Stimulated activated memory B cell treated with anti-CD40 and anti-IgM and Interleukin-4, amounts not matched to agents 10 μg/mL and 1 μg/mL and 100 μg/mL, for 72 hours (primary cell): Measurements from ENCODE around the gene PHYKPL.
"Not testable (repeated sequence)": the region's sequence is repeated elsewhere in the genome, so short reads cannot be mapped to it uniquely, and the experiment has no call there.

ENCODE experiments used
- ATAC-seq: fragments of 150-1000 bp; cut with Tn5 transposase; 2 replicates; pipeline ENCODE4 v1.10.0; 2021
- H3K27ac Mint-ChIP-seq: one replicate; pipeline ENCODE4 v1.8.0; 2022; ENCODE audit warnings: mild to moderate bottlenecking, mixed read lengths
- H3K27me3 Mint-ChIP-seq: one replicate; pipeline ENCODE4 v1.8.0; 2022; ENCODE audit warnings: mixed read lengths
- H3K36me3 Mint-ChIP-seq: one replicate; pipeline ENCODE4 v1.8.0; 2022; ENCODE audit warnings: mixed read lengths
- H3K4me1 Mint-ChIP-seq: one replicate; pipeline ENCODE4 v1.8.0; 2022; ENCODE audit warnings: mixed read lengths
- H3K4me3 Mint-ChIP-seq: one replicate; pipeline ENCODE4 v1.8.0; 2022; ENCODE audit warnings: mild to moderate bottlenecking, moderate library complexity, mixed read lengths
- H3K9me3 Mint-ChIP-seq: one replicate; pipeline ENCODE4 v1.8.0; 2022; ENCODE audit warnings: mixed read lengths

The PHYKPL gene

DNA sequence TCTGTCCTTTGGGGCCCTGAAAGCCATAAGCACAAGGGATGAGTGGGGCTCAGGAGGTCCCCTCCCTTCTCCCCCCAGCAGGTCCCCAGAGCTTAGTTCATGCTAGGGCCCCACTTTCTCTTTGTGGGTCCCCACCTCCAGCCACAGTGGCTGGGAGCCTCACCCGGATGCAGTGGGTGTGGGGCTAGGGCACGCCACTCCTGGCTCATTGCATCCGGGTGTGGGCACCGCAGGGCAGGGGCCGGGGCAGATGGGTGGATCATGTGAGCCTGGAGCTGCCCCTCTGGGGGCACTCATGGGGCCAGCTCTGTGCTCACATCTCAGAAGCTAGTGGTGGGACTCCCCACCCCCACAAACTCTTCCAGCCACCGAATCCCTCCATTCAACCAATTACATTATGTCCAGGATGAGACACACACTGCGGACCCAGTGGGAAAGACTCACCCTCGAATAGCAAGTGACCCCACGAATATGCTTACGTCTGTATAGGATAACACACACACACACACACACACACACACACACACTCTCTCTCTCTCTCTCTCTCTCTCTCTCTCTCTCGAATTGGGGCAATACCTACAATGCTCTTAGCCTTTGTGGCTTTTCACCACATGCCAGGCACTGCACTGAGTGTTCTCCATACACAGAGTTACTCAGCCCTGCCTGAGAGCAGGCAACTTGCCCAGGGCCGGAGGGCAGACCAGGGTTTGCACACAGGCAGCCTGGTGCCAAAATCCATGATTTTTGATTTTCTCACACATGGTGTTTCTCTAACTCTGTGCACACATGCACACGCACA, 16.8 kb upstream of the PHYKPL start:
- ATAC-seq = peak; percentile 57
- peak overlapping the region; percentile 46 for H3K27ac Mint-ChIP-seq
- peaks cover 37% of the 10 kb centered on the region for H3K4me1 Mint-ChIP-seq
- H3K27me3 Mint-ChIP-seq = peaks cover 4% of the 10 kb centered on the region
- H3K9me3 Mint-ChIP-seq = no peaks in the 10 kb centered on the region
- H3K36me3 Mint-ChIP-seq = no peaks in the 10 kb centered on the region
- H3K4me3 Mint-ChIP-seq = peak overlapping the region; percentile 56

DNA sequence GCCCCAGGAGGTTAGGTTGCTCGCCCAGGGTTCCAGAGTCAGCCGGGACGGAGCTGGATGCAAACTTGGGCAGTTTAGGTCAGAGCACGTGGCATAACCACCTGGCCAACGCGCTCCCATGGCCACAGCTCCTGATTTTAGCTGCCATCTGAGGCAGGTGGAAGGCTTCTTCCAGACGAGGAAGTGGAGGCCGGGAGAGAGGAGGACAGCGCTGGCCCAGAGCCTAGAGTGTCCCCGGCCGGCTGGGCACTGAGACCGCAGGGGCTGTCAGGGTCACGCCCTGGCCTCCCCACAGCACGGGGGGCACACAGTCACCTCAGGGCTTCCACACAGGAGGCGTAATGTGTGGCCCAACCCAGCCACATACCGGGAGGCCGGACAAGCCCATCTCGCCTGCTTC, 16.1 kb upstream of the PHYKPL start:
- no peaks in the 10 kb centered on the region for H3K27me3 Mint-ChIP-seq
- H3K27ac Mint-ChIP-seq = no peak overlapping the region
- H3K4me3 Mint-ChIP-seq = no peak overlapping the region
- H3K9me3 Mint-ChIP-seq = no peaks in the 10 kb centered on the region
- no peaks in the 10 kb centered on the region for H3K36me3 Mint-ChIP-seq
- ATAC-seq = no peak
- H3K4me1 Mint-ChIP-seq = peaks cover 32% of the 10 kb centered on the region

DNA sequence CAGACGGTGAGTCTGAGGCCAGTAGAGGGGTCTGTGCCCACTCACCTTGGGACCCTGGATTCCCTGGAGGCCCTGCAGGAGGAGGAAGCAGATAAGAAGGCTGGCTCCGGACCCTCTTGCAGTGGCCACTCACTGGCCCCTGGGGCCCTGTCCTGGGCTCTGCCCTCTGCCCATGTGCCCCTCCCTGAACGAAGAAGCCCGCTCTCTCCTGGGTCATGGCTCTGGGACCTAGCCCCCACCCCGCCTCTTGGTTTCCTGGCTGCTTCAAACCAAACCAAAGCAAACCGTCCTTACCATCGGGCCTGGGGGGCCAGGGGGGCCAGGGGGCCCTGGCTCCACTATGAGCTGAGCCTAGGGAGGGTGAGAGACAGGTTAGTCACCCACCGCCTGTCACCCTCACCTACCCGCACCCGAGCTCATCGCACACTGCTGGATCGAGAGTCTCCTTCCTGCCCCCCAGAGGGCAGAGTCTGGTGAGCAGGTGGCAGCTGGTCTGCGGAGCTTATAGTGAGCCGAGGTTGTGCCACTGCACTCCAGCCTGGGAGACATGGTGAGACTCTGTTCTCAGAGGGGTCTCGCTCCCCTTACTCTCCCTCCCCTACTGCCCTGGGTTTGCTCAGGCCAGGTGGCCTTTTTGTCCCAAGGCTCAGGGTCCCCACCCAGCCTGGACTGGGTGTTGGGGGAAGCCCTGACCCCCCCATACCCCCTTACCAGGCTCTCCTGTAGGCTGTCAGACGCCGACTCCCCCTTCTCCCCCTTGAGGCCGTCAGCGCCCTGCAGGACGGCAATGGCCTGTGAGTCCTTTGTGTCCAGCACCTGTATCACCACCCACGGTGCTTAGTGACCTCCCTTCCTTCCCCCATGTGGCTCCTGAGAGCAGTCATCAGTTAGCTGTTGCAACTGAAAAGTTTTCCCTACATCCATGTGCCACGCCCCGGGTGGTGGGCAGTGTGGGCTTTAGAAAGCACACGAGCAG, 15.2 kb upstream of the PHYKPL start:
- H3K27me3 Mint-ChIP-seq = no peaks in the 10 kb centered on the region
- no peaks in the 10 kb centered on the region for H3K9me3 Mint-ChIP-seq
- H3K4me1 Mint-ChIP-seq = peaks cover 32% of the 10 kb centered on the region
- no peak overlapping the region for H3K27ac Mint-ChIP-seq
- H3K36me3 Mint-ChIP-seq = no peaks in the 10 kb centered on the region
- ATAC-seq = no peak
- no peak overlapping the region for H3K4me3 Mint-ChIP-seq

DNA sequence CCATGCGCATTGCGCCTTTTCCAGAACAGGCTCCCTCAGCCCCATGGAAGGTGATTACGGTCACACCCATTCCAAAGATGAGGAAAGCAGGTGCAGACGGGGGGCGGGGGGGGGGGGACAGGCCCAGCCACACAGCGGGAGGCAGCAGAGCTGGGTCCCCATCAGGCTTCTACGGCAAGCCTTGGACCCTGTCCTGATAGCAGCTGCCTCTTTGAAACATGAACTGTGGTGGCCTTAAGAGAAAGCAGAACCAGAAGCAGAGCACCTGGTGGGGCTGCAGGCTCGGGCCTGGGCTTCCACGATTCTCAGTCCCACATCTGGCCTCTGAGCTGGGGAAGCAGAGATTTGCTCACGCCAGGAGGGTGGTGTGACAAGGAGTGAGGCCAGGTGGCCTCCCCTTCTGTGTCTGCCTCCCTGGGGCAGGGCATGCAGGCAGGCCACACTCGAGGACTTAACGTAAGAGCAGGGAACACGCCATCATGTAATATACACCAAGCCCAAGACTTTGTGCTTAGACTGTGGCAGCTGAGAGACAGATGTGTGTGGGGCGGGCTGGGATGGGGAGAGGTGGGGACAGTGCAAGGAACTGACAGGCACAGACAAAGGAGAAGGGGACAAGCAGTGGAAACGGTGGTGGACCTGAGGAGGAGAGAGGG, 14.2 kb upstream of the PHYKPL start:
- no peak for ATAC-seq
- H3K4me3 Mint-ChIP-seq = no peak overlapping the region
- H3K4me1 Mint-ChIP-seq = peaks cover 26% of the 10 kb centered on the region

DNA sequence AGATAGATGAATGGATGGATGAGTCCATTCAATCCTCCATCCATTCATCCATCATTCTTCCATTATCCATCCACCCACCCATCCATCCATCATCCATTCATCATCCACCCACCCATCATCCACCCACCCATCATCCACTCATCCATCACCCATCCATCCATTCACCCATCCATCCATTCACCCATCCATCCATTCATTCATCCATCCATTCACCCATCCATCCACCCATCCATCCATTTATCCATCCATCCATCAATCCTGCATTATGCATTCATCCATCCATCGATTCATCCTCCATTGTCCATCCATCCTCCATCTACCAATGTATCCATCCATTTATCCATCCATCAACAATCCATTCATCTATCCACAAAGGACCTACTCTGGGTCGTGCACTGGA, 12.8 kb upstream of the PHYKPL start:
- H3K27me3 Mint-ChIP-seq = no peaks in the 10 kb centered on the region
- H3K4me3 Mint-ChIP-seq = no peak overlapping the region
- H3K36me3 Mint-ChIP-seq = no peaks in the 10 kb centered on the region
- no peak overlapping the region for H3K27ac Mint-ChIP-seq
- H3K9me3 Mint-ChIP-seq = no peaks in the 10 kb centered on the region
- H3K4me1 Mint-ChIP-seq = peaks cover 36% of the 10 kb centered on the region
- no peak for ATAC-seq

More for the DNA sequence above, 14.2 kb upstream of the PHYKPL start:
- Mint-ChIP-seq H3K27me3 (no peaks in the 10 kb centered on the region), H3K36me3 (no peaks in the 10 kb centered on the region), H3K9me3 (no peaks in the 10 kb centered on the region), H3K27ac (no peak overlapping the region)

DNA sequence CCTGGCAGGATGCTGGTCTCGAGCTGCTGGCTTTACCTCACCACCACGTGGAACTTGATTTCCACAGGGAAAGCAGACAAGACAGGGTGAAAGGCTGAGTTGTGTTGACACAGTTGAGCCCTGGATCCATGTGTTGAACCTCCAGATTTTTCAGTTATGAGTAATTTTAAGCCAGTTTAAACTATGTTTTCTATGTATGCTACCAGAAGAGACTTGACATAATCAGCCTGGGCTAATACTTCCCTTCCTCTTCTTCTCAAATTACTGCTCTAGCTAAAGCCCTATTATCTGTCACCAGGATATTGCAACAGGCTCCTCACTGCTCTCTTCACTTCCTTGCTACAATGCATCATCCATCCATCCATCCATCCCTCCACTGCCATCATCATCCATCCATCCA, 12.0 kb upstream of the PHYKPL start:
- Mint-ChIP-seq H3K4me3 (no peak overlapping the region), H3K9me3 (no peaks in the 10 kb centered on the region), H3K27me3 (no peaks in the 10 kb centered on the region), H3K4me1 (peaks cover 35% of the 10 kb centered on the region), H3K36me3 (no peaks in the 10 kb centered on the region), H3K27ac (no peak overlapping the region)
- no peak for ATAC-seq

DNA sequence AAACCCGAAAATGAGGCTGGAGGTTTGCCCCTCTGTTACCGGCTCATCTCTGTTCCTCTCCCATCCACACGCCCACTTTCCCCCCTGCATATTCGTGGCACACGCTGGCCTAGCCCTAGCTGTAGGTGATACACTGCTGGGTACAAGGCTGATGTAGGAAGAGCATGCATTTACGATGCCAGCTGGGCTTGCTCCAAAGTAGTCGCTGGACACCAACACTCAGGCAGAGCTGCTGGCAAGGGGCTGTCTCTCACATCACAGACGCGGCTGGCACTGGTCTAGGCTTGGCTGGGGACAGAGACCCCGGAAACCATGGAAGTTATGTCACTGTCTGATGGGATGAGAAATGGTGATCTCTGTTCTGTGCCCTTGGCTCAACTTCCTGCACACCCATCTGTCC, 9.8 kb upstream of the PHYKPL start:
- Mint-ChIP-seq H3K27me3 (no peaks in the 10 kb centered on the region), H3K4me1 (peaks cover 33% of the 10 kb centered on the region), H3K9me3 (no peaks in the 10 kb centered on the region), H3K27ac (peak overlapping the region; percentile 23), H3K36me3 (no peaks in the 10 kb centered on the region), H3K4me3 (peak overlapping the region; percentile 16)
- ATAC-seq = no peak

DNA sequence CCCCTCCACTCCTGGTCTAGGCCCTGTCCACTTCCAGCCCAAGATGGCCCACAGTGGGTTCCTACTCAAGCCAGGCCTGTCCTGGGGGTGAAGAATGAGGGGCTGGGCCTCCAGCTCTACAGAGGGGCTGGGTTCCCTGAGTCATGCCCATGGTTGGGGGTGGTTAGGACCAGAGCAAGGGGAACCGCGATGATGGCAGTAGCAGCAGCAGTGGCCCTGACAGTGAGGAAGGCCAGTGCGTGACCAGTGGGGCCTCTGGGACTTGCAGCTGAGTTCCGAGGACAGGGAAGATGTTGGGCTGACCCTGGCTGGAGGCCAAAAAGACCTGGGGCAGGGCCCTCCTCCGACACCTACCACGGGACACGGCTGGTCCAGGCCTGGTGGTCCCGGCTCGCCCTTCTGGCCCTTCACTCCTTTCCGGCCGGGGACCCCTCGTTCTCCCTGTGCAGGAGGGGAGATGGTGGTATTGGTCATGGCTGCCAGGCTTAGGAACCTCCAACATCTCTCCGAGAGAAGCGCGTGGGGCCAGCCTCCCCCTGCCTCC, 9.2 kb upstream of the PHYKPL start:
- peak overlapping the region; percentile 97 for H3K27ac Mint-ChIP-seq
- no peak overlapping the region for H3K4me3 Mint-ChIP-seq
- no peaks in the 10 kb centered on the region for H3K36me3 Mint-ChIP-seq
- no peaks in the 10 kb centered on the region for H3K9me3 Mint-ChIP-seq
- peak; percentile 7 for ATAC-seq
- peaks cover 29% of the 10 kb centered on the region for H3K4me1 Mint-ChIP-seq
- no peaks in the 10 kb centered on the region for H3K27me3 Mint-ChIP-seq

DNA sequence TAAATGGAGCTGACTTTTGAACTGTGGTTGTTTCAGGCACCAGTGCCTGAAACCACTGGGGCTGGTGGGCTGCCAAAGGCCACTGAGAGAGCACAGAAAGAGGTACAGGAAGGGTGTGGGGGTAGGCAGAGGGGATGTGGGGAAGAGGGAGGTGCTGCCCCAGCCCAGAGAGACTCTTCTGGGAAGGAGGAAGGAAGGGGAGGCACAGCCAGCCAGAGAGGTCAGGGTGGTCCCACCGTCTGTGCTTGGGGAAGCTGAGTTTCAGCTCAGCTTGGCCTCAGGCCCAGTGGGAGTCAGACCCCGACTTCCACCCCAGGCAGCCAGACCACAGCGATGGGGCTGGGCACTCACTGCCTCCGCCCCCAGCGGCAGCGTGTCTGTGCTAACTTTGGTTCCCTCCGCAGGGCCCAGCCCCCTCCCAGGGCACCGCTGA, 8.6 kb upstream of the PHYKPL start:
- no peaks in the 10 kb centered on the region for H3K27me3 Mint-ChIP-seq
- peaks cover 26% of the 10 kb centered on the region for H3K4me1 Mint-ChIP-seq
- no peaks in the 10 kb centered on the region for H3K9me3 Mint-ChIP-seq
- ATAC-seq = peak; percentile 64
- peak overlapping the region; percentile 97 for H3K27ac Mint-ChIP-seq
- H3K4me3 Mint-ChIP-seq = peak overlapping the region; percentile 72
- no peaks in the 10 kb centered on the region for H3K36me3 Mint-ChIP-seq

DNA sequence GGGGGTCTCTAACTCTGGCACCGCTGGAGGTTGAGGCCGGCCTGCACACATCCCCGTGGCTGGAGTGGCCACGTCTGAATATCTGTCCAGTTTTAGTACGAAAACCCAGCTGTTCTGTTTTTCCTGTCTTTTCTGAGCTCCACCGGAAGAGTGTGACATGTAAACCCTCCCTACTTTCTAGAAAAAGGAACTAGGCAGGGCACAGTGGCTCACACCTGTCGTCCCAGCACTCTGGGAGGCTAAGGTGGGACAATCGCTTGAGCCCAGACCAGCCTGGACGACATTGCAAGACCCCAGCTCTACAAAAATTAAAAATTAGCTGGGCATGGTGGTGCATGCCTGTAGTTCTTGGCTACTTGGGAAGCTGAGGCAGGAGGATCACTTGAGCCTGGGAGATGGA, 8.2 kb upstream of the PHYKPL start:
- Mint-ChIP-seq H3K36me3 (no peaks in the 10 kb centered on the region), H3K27me3 (no peaks in the 10 kb centered on the region), H3K4me1 (peaks cover 26% of the 10 kb centered on the region), H3K9me3 (no peaks in the 10 kb centered on the region), H3K4me3 (peak overlapping the region; percentile 72), H3K27ac (peak overlapping the region; percentile 97)
- peak; percentile 59 for ATAC-seq

DNA sequence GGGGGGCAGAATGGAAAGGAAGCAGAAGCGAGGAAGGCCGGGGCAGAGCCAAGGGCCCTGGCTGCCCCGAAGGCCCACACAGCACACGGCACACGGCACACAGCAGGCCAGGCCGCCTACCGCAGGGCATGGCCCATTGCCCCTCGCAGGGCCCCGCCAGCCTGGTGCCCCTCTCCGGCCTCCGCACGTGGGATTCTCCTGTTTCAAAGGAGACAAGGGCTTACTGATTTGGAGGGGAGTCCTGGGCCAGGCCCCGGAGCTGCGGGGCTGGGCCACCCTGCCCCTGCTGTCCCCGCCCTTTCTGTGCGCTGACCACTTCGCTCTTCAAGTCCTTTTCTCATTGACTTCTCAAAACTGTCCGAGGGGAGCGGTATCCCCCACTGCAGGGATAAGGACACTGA, 7.7 kb upstream of the PHYKPL start:
- ATAC-seq = no peak
- H3K36me3 Mint-ChIP-seq = no peaks in the 10 kb centered on the region
- no peaks in the 10 kb centered on the region for H3K27me3 Mint-ChIP-seq
- peak overlapping the region; percentile 72 for H3K4me3 Mint-ChIP-seq
- H3K9me3 Mint-ChIP-seq = no peaks in the 10 kb centered on the region
- H3K4me1 Mint-ChIP-seq = peaks cover 26% of the 10 kb centered on the region
- H3K27ac Mint-ChIP-seq = peak overlapping the region; percentile 97

DNA sequence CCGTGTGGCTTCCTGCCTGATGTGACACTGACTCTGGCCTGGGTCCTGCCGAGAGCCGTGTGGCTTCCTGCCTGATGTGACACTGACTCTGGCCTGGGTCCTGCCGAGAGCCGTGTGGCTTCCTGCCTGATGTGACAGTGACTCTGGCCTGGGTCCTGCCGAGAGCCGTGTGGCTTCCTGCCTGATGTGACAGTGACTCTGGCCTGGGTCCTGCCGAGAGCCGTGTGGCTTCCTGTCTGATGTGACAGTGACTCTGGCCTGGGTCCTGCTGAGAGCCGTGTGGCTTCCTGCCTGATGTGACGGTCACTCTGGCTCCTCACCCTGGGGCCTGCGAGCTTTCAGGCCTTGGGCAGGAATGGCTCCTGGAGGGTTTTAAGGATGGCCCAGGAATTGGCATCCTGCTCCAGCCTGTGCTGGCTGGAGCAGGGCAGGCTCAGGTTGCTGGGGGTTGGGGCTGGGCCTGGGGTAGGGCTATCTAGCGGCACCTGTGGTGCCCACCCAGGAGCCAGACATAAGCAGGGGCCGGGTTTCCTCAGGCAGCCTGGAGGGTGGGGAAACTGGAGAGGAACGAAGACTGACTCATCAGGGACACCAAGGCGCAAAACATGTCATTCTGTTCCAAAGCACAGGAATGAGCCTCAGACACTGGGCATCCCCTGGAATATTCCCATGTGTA, 7.2 kb upstream of the PHYKPL start:
- H3K9me3 Mint-ChIP-seq, ATAC-seq, H3K27me3 Mint-ChIP-seq, H3K36me3 Mint-ChIP-seq: not testable (repeated sequence)
- peaks cover 32% of the 10 kb centered on the region for H3K4me1 Mint-ChIP-seq
- peak overlapping the region; percentile 50 for H3K4me3 Mint-ChIP-seq
- peak overlapping the region; percentile 97 for H3K27ac Mint-ChIP-seq

DNA sequence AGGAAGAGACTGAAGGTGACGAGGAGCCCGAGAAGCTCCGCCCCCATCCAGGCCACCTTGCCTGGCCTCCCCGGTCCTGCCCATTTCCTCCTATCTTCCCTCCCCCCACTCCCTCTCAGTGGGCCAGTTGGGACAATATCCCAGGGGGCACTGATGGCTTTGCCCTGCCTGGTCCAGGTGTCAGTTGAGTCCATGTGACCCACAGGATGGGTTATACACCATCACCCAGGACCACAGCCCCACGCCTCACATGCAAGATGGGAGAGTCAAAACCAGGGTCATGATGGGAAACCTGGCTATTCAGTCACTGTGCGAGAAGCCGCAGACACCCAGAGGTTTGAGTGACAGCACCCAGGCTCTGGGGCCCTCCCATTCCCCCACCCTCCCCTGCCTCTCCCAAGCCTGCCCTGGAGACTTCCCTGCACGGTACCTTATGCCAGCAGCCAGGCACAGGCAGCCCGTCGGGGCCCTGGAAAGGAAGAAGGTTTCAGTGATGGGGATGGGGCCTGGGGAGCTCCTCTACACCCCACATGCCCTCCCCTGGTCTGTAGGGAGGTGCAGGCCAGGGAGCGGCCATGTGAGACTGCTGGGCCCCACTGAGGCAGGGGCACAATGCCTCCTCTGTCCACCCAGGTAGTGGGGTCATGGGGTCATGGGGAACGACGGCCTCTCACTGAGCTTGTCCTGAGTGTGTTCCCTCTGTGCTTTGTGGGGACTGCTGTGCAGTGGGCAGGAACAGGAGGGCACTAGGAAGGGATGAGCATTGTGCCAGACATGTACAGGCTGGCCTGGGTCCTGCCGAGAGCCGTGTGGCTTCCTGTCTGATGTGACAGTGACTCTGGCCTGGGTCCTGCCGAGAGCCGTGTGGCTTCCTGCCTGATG, 6.3 kb upstream of the PHYKPL start:
- Mint-ChIP-seq H3K9me3 (no peaks in the 10 kb centered on the region), H3K36me3 (no peaks in the 10 kb centered on the region), H3K4me1 (peaks cover 40% of the 10 kb centered on the region), H3K27me3 (no peaks in the 10 kb centered on the region), H3K27ac (peak overlapping the region; percentile 97), H3K4me3 (no peak overlapping the region)
- ATAC-seq = no peak

DNA sequence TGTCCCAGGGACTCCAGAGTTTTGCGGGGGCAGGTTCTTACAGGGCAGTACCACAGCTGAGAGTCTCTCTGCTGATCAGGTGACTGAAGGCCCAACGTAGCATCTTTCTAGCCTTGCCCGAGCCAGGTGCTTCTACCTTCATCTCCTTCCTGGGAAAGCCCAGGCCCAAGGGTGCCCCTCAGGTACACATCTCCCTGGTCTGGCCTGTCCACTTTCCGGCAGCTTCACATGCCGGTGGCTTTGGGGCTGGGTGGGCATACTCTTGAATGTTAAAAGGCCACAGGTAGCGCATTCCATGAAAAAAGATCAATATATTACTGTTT, 5.7 kb upstream of the PHYKPL start:
- ATAC-seq = no peak
- no peaks in the 10 kb centered on the region for H3K36me3 Mint-ChIP-seq
- H3K27me3 Mint-ChIP-seq = no peaks in the 10 kb centered on the region
- H3K4me1 Mint-ChIP-seq = peaks cover 40% of the 10 kb centered on the region
- H3K4me3 Mint-ChIP-seq = no peak overlapping the region
- H3K9me3 Mint-ChIP-seq = no peaks in the 10 kb centered on the region
- H3K27ac Mint-ChIP-seq = peak overlapping the region; percentile 97
